ENCODE results near the gene ZNF684. TPM values are rescaled to one million over a fixed set of nuclear protein-coding genes. Genes with fewer than 3 reads are reported as not detected.
A peak's percentile ranks its signal among the peaks of the same experiment; 100 is the strongest.
"Not testable (repeated sequence)": the region's sequence is repeated elsewhere in the genome, so short reads cannot be mapped to it uniquely, and the experiment has no call there.

The ZNF684 gene
- polyA plus RNA-seq, 3 donors, result 10.1 to 14.3 (median 13.6) TPM

GRCh38 chr1:40563266-40563665 lies 31.8 kb downstream of the ZNF684 start:
- no peak for DNase-seq

- DNase-seq, result no peak
Measured at GRCh38 chr1:40564506-40564905, 33.1 kb downstream of the ZNF684 start.

DNA sequence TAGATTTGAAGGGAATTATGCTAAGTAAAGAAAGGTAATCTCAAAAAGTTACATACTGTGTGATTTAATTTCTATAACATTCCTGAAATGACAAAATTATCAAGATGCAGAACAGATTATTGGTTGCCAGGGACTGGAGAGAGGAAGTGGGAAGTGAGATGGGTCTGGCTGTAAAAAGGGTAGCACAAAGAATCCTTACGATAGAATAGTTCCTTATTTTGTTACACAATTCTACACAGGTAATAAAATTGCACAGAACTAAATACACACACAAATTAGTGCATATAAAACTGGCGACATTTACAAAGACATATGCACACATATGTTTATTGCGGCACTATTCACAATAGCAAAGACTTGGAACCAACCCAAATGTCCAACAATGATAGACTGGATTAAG lies 33.5 kb downstream of the ZNF684 start:
- DNase-seq, result no peak

GRCh38 chr1:40567825-40568224 lies 36.4 kb downstream of the ZNF684 start:
- no peak for DNase-seq

GRCh38 chr1:40574805-40575204 lies 43.4 kb downstream of the ZNF684 start:
- not testable (repeated sequence) for DNase-seq

- DNase-seq, result no peak
Measured at GRCh38 chr1:40575336-40575735, 43.9 kb downstream of the ZNF684 start.

- DNase-seq, result no peak
Measured at GRCh38 chr1:40582116-40582515, 50.7 kb downstream of the ZNF684 start.

- DNase-seq, result no peak
Measured at GRCh38 chr1:40583980-40584379, 52.5 kb downstream of the ZNF684 start.

GRCh38 chr1:40588586-40588985 lies 57.1 kb downstream of the ZNF684 start:
- DNase-seq, result no peak

DNA sequence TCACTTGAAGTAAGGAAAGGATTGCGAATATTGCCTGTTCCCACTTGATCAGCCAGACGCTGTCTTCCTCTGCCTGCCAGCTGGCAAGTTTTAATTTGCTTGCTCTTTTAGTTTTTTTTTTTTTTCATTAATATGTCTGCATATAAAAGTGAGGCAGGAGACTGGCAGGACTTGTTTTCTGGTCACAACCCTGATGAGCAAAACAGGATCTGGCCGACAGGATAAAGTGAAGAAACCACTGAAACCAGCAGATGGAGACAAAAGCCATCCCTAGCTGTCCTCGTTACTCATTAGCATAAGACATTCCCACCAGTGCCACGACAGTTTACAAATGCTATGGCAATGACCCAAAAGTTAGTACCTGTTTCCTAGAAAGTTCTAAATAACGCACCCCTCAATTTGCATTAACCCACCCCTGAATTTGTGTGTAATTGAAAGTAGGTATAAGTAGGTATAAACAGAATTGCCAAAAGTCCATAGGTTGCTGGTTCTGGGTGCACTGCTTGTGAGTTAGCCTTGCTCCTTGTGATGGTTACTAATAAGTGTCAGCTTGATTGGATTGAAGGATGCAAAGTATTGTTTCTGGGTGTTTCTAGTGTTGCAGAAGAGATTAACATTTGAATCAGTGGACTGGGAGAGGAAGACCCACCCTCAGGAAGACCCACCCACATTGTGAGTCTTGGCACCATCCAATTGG lies 60.8 kb downstream of the ZNF684 start:
- DNase-seq, result peak; percentile 11

DNA sequence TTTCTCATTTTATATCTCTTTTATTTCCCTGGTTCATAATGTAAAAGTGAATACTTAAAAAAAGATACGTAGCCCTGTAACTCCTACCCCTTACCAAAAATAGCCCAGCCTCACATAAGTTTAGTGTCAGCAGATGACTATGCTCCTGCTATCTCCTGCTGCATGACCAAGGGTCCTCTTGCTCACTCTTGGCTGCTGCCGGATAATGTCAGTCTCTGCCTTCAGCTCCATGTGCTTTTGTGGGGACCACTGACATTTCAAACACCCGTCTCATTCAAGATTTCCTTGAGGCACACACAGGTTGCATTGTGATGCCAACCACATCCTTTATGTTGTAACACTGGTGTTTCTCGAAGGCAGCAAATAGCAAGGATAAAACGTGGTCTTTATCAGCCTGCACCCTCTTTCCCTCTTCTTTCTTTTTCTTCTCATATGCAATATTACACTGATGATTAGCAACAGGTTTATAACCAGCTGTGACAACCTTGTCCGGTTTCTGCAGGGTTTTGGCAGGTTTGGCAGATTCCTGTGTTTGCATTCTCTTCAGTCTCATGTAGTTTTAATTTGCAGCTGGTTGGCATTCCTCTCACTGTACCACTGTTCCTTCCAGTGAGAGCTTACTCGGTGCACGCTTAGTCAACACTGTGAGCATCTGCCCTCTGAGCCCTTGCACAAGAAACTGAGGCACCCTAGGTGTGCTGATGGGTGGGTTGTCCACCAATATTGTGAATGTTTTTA lies 62.2 kb downstream of the ZNF684 start:
- no peak for DNase-seq

GRCh38 chr1:40594187-40594531 lies 62.7 kb downstream of the ZNF684 start:
- DNase-seq, result no peak

GRCh38 chr1:40595623-40596022 lies 64.2 kb downstream of the ZNF684 start:
- DNase-seq, result no peak

Other genes with a start within 250 kb of the ZNF684 start
- 10 to 100 TPM; 19.4 to 32.6 (median 31.3) TPM for gene COL9A2, start 214.4 kb upstream of the ZNF684 start, polyA plus RNA-seq (ENCODE audit: insufficient read length in 3 of 3)
- 10 to 100 TPM; 22.8 to 25.2 (median 24.9) TPM for gene SMAP2, start 157.9 kb upstream of the ZNF684 start, polyA plus RNA-seq (ENCODE audit: insufficient read length in 3 of 3)
- gene ZFP69B, start 81.2 kb upstream of the ZNF684 start, polyA plus RNA-seq (ENCODE audit: insufficient read length in 3 of 3), result 1 to 10 TPM; 5.1 to 5.8 (median 5.7) TPM
- gene ZFP69, start 54.3 kb upstream of the ZNF684 start, polyA plus RNA-seq (ENCODE audit: insufficient read length in 3 of 3), result 10 to 100 TPM in 1 of 3 donors, 1 to 10 TPM in 2; 5.6 to 10.4 (median 7.3) TPM
- gene EXO5, start 22.9 kb upstream of the ZNF684 start, polyA plus RNA-seq (ENCODE audit: insufficient read length in 3 of 3), result 10 to 100 TPM; 10.5 to 14.6 (median 13.4) TPM
- gene RIMS3, start 134.0 kb downstream of the ZNF684 start, polyA plus RNA-seq (ENCODE audit: insufficient read length in 3 of 3), result 1 to 10 TPM; 1.9 to 2.2 (median 1.9) TPM
- gene NFYC, start 160.1 kb downstream of the ZNF684 start, polyA plus RNA-seq (ENCODE audit: insufficient read length in 3 of 3), result 100 to 1,000 TPM in 2 of 3 donors, 10 to 100 TPM in 1; 95.0 to 121 (median 116) TPM

Data from renal pelvis (tissue), 4 donors.